ENCODE data around the gene KCNN2. TPM values are rescaled to one million over a fixed set of nuclear protein-coding genes. Genes with fewer than 3 reads are reported as not detected.
"Not testable (repeated sequence)": the region's sequence is repeated elsewhere in the genome, so short reads cannot be mapped to it uniquely, and the experiment has no call there.

The KCNN2 gene
- polyA plus RNA-seq, 2 donors = 0.21 to 0.22 TPM

GRCh38 chr5:114415760-114416159 lies 53.9 kb downstream of the KCNN2 start:
- no peaks in the 10 kb centered on the region for H3K27me3 ChIP-seq (ENCODE audit: control insufficient read depth in 1 of 2, insufficient read depth in 2 of 2, low read length in 2 of 2)
- H3K27ac ChIP-seq (ENCODE audit: low read depth in 2 of 2, low read length in 1 of 2) = no peak overlapping the region
- H3K9me3 ChIP-seq (ENCODE audit: control insufficient read depth in 2 of 2, insufficient read depth in 1 of 2, low read depth in 1 of 2, low read length in 1 of 2) = no peaks in the 10 kb centered on the region
- no peaks in the 10 kb centered on the region for H3K36me3 ChIP-seq (ENCODE audit: control insufficient read depth in 2 of 2, insufficient read depth in 2 of 2, low read length in 1 of 2)
- H3K4me3 ChIP-seq (ENCODE audit: low read depth in 1 of 2, low read length in 2 of 2) = no peak overlapping the region
- WGBS, 2 donors = 46 to 63% methylated on average over 1 of the region's 1 CpG
- no peaks in the 10 kb centered on the region for H3K4me1 ChIP-seq (ENCODE audit: control insufficient read depth in 2 of 2, insufficient read depth in 2 of 2, low read length in 1 of 2)

- no peak overlapping the region for H3K27ac ChIP-seq (ENCODE audit: low read depth in 2 of 2, low read length in 1 of 2)
- H3K36me3 ChIP-seq (ENCODE audit: control insufficient read depth in 2 of 2, insufficient read depth in 2 of 2, low read length in 1 of 2) = no peaks in the 10 kb centered on the region
- WGBS, 2 donors = 65 to 75% methylated on average over 4 of the region's 4 CpGs
- H3K4me3 ChIP-seq (ENCODE audit: low read depth in 1 of 2, low read length in 2 of 2) = no peak overlapping the region
- H3K9me3 ChIP-seq (ENCODE audit: control insufficient read depth in 2 of 2, insufficient read depth in 1 of 2, low read depth in 1 of 2, low read length in 1 of 2) = no peaks in the 10 kb centered on the region
- H3K4me1 ChIP-seq (ENCODE audit: control insufficient read depth in 2 of 2, insufficient read depth in 2 of 2, low read length in 1 of 2) = no peaks in the 10 kb centered on the region
- no peaks in the 10 kb centered on the region for H3K27me3 ChIP-seq (ENCODE audit: control insufficient read depth in 1 of 2, insufficient read depth in 2 of 2, low read length in 2 of 2)
Observed at GRCh38 chr5:114416254-114416653, 54.4 kb downstream of the KCNN2 start.

- 82 to 85% methylated on average over 2 of the region's 2 CpGs for WGBS, 2 donors
- Histone ChIP-seq H3K27me3 (ENCODE audit: control insufficient read depth in 1 of 2, insufficient read depth in 2 of 2, low read length in 2 of 2) (no peaks in the 10 kb centered on the region), H3K4me3 (ENCODE audit: low read depth in 1 of 2, low read length in 2 of 2) (no peak overlapping the region), H3K4me1 (ENCODE audit: control insufficient read depth in 2 of 2, insufficient read depth in 2 of 2, low read length in 1 of 2) (no peaks in the 10 kb centered on the region), H3K36me3 (ENCODE audit: control insufficient read depth in 2 of 2, insufficient read depth in 2 of 2, low read length in 1 of 2) (no peaks in the 10 kb centered on the region), H3K9me3 (ENCODE audit: control insufficient read depth in 2 of 2, insufficient read depth in 1 of 2, low read depth in 1 of 2, low read length in 1 of 2) (no peaks in the 10 kb centered on the region), H3K27ac (ENCODE audit: low read depth in 2 of 2, low read length in 1 of 2) (no peak overlapping the region)
Observed at GRCh38 chr5:114417519-114417918, 55.6 kb downstream of the KCNN2 start.

- Histone ChIP-seq H3K9me3 (ENCODE audit: control insufficient read depth in 2 of 2, insufficient read depth in 1 of 2, low read depth in 1 of 2, low read length in 1 of 2) (no peaks in the 10 kb centered on the region), H3K27me3 (ENCODE audit: control insufficient read depth in 1 of 2, insufficient read depth in 2 of 2, low read length in 2 of 2) (no peaks in the 10 kb centered on the region)
Observed at GRCh38 chr5:114418176-114419066, 56.6 kb downstream of the KCNN2 start.

GRCh38 chr5:114419067-114419388 lies 57.2 kb downstream of the KCNN2 start:
- Histone ChIP-seq H3K4me1 (ENCODE audit: control insufficient read depth in 2 of 2, insufficient read depth in 2 of 2, low read length in 1 of 2) (no peaks in the 10 kb centered on the region), H3K36me3 (ENCODE audit: control insufficient read depth in 2 of 2, insufficient read depth in 2 of 2, low read length in 1 of 2) (no peaks in the 10 kb centered on the region), H3K4me3 (ENCODE audit: low read depth in 1 of 2, low read length in 2 of 2) (no peak overlapping the region), H3K9me3 (ENCODE audit: control insufficient read depth in 2 of 2, insufficient read depth in 1 of 2, low read depth in 1 of 2, low read length in 1 of 2) (no peaks in the 10 kb centered on the region), H3K27me3 (ENCODE audit: control insufficient read depth in 1 of 2, insufficient read depth in 2 of 2, low read length in 2 of 2) (no peaks in the 10 kb centered on the region), H3K27ac (ENCODE audit: low read depth in 2 of 2, low read length in 1 of 2) (no peak overlapping the region)
- WGBS, 2 donors = 95 to 100% methylated on average over 1 of the region's 1 CpG

More at GRCh38 chr5:114418176-114419066, 56.6 kb downstream of the KCNN2 start:
- Histone ChIP-seq H3K4me1 (ENCODE audit: control insufficient read depth in 2 of 2, insufficient read depth in 2 of 2, low read length in 1 of 2) (no peaks in the 10 kb centered on the region), H3K27ac (ENCODE audit: low read depth in 2 of 2, low read length in 1 of 2) (no peak overlapping the region), H3K36me3 (ENCODE audit: control insufficient read depth in 2 of 2, insufficient read depth in 2 of 2, low read length in 1 of 2) (no peaks in the 10 kb centered on the region), H3K4me3 (ENCODE audit: low read depth in 1 of 2, low read length in 2 of 2) (no peak overlapping the region)
- 69 to 70% methylated on average over 8 of the region's 8 CpGs for WGBS, 2 donors

- Histone ChIP-seq H3K27ac (ENCODE audit: low read depth in 2 of 2, low read length in 1 of 2) (no peak overlapping the region), H3K4me3 (ENCODE audit: low read depth in 1 of 2, low read length in 2 of 2) (no peak overlapping the region)
Observed at GRCh38 chr5:114419959-114420358, 58.1 kb downstream of the KCNN2 start.

GRCh38 chr5:114427204-114427603 lies 65.3 kb downstream of the KCNN2 start:
- Histone ChIP-seq H3K4me1 (ENCODE audit: control insufficient read depth in 2 of 2, insufficient read depth in 2 of 2, low read length in 1 of 2) (no peaks in the 10 kb centered on the region), H3K36me3 (ENCODE audit: control insufficient read depth in 2 of 2, insufficient read depth in 2 of 2, low read length in 1 of 2) (no peaks in the 10 kb centered on the region), H3K9me3 (ENCODE audit: control insufficient read depth in 2 of 2, insufficient read depth in 1 of 2, low read depth in 1 of 2, low read length in 1 of 2) (no peaks in the 10 kb centered on the region), H3K27ac (ENCODE audit: low read depth in 2 of 2, low read length in 1 of 2) (no peak overlapping the region), H3K4me3 (ENCODE audit: low read depth in 1 of 2, low read length in 2 of 2) (no peak overlapping the region), H3K27me3 (ENCODE audit: control insufficient read depth in 1 of 2, insufficient read depth in 2 of 2, low read length in 2 of 2) (no peaks in the 10 kb centered on the region)
- WGBS, 2 donors = 89 to 100% methylated on average over 1 of the region's 1 CpG

More at GRCh38 chr5:114419959-114420358, 58.1 kb downstream of the KCNN2 start:
- H3K27me3 ChIP-seq (ENCODE audit: control insufficient read depth in 1 of 2, insufficient read depth in 2 of 2, low read length in 2 of 2) = no peaks in the 10 kb centered on the region
- H3K9me3 ChIP-seq (ENCODE audit: control insufficient read depth in 2 of 2, insufficient read depth in 1 of 2, low read depth in 1 of 2, low read length in 1 of 2) = no peaks in the 10 kb centered on the region
- H3K36me3 ChIP-seq (ENCODE audit: control insufficient read depth in 2 of 2, insufficient read depth in 2 of 2, low read length in 1 of 2) = no peaks in the 10 kb centered on the region
- no peaks in the 10 kb centered on the region for H3K4me1 ChIP-seq (ENCODE audit: control insufficient read depth in 2 of 2, insufficient read depth in 2 of 2, low read length in 1 of 2)

- peaks cover 0 to 2% of the 10 kb centered on the region in 2 donors for H3K9me3 ChIP-seq (ENCODE audit: control insufficient read depth in 2 of 2, insufficient read depth in 1 of 2, low read depth in 1 of 2, low read length in 1 of 2)
- no peak overlapping the region for H3K27ac ChIP-seq (ENCODE audit: low read depth in 2 of 2, low read length in 1 of 2)
- no peaks in the 10 kb centered on the region for H3K27me3 ChIP-seq (ENCODE audit: control insufficient read depth in 1 of 2, insufficient read depth in 2 of 2, low read length in 2 of 2)
- H3K4me1 ChIP-seq (ENCODE audit: control insufficient read depth in 2 of 2, insufficient read depth in 2 of 2, low read length in 1 of 2) = no peaks in the 10 kb centered on the region
- H3K4me3 ChIP-seq (ENCODE audit: low read depth in 1 of 2, low read length in 2 of 2) = no peak overlapping the region
- no peaks in the 10 kb centered on the region for H3K36me3 ChIP-seq (ENCODE audit: control insufficient read depth in 2 of 2, insufficient read depth in 2 of 2, low read length in 1 of 2)
Observed at GRCh38 chr5:114430532-114430931, 68.7 kb downstream of the KCNN2 start.

GRCh38 chr5:114432684-114433083 lies 70.8 kb downstream of the KCNN2 start:
- not testable (repeated sequence) for H3K9me3 ChIP-seq (ENCODE audit: control insufficient read depth in 2 of 2, insufficient read depth in 1 of 2, low read depth in 1 of 2, low read length in 1 of 2); H3K36me3 ChIP-seq (ENCODE audit: control insufficient read depth in 2 of 2, insufficient read depth in 2 of 2, low read length in 1 of 2); H3K4me1 ChIP-seq (ENCODE audit: control insufficient read depth in 2 of 2, insufficient read depth in 2 of 2, low read length in 1 of 2); H3K4me3 ChIP-seq (ENCODE audit: low read depth in 1 of 2, low read length in 2 of 2); H3K27ac ChIP-seq (ENCODE audit: low read depth in 2 of 2, low read length in 1 of 2); H3K27me3 ChIP-seq (ENCODE audit: control insufficient read depth in 1 of 2, insufficient read depth in 2 of 2, low read length in 2 of 2)
- WGBS, 2 donors = 95 to 97% methylated on average over 22 to 30 of the region's 30 CpGs

Data from esophagus (tissue), 2 donors.